Neural progenitor cell (in vitro differentiated cells): ENCODE measurements around the gene ZNF503. TPM values are rescaled to one million over a fixed set of nuclear protein-coding genes. Genes with fewer than 3 reads are reported as not detected.

Source experiments
- DNase-seq: peaks from one replicate; pipeline ENCODE4 v3.0.0-alpha.2; 2016; ENCODE audit warnings: low spot score
- H2AFZ ChIP-seq: fragments of 200-600 bp; sonication (generic); replicated peaks from 2 replicates; pipeline ENCODE4 v1.6.1; 2016; ENCODE audit warnings: antibody characterized with exemption
- H3F3A ChIP-seq: fragments of 200-600 bp; sonication (generic); 2 replicates; pipeline ENCODE4 v1.6.1; 2016; ENCODE audit warnings: antibody characterized with exemption, low read depth
- H3K27ac ChIP-seq: fragments of 200-600 bp; sonication (generic); 2 replicates; pipeline ENCODE4 v1.5.1; 2016; ENCODE audit warnings: mild to moderate bottlenecking
- H3K27me3 ChIP-seq: fragments of 200-600 bp; sonication (generic); 2 replicates; pipeline ENCODE4 v1.6.1; 2016; ENCODE audit warnings: mild to moderate bottlenecking, moderate library complexity
- H3K36me3 ChIP-seq: fragments of 200-600 bp; sonication (generic); 2 replicates; pipeline ENCODE4 v1.5.1; 2016
- H3K4me1 ChIP-seq: fragments of 200-600 bp; sonication (generic); 2 replicates; pipeline ENCODE4 v1.6.1; 2016; ENCODE audit warnings: mixed run types
- H3K4me2 ChIP-seq: fragments of 200-600 bp; sonication (generic); 2 replicates; pipeline ENCODE4 v1.6.1; 2016
- H3K4me3 ChIP-seq: fragments of 200-600 bp; sonication (generic); 2 replicates; pipeline ENCODE4 v1.5.1; 2016
- H3K79me2 ChIP-seq: fragments of 200-600 bp; sonication (generic); 2 replicates; pipeline ENCODE4 v1.6.1; 2016; ENCODE audit warnings: low read depth
- H3K9ac ChIP-seq: fragments of 200-600 bp; sonication (generic); 2 replicates; pipeline ENCODE4 v1.6.1; 2016
- H3K9me3 ChIP-seq: fragments of 200-600 bp; sonication (generic); 2 replicates; pipeline ENCODE4 v1.5.1; 2016; ENCODE audit warnings: low read depth
- H4K20me1 ChIP-seq: fragments of 200-600 bp; sonication (generic); 2 replicates; pipeline ENCODE4 v1.6.1; 2016; ENCODE audit warnings: low read depth
- H3K27ac Mint-ChIP-seq: 3 replicates; pipeline ENCODE4 v1.8.0; 2021; ENCODE audit warnings: mixed read lengths
- H3K27me3 Mint-ChIP-seq: 2 replicates; pipeline ENCODE4 v1.8.0; 2022; ENCODE audit warnings: low read depth, mild to moderate bottlenecking, inconsistent platforms, moderate library complexity, mixed read lengths; ENCODE audit not compliant: insufficient read depth
- H3K36me3 Mint-ChIP-seq: 3 replicates; pipeline ENCODE4 v1.8.0; 2021; ENCODE audit warnings: mixed read lengths
- H3K4me1 Mint-ChIP-seq: 3 replicates; pipeline ENCODE4 v1.8.0; 2021; ENCODE audit warnings: mixed read lengths
- H3K4me3 Mint-ChIP-seq: 3 replicates; pipeline ENCODE4 v1.8.0; 2021; ENCODE audit warnings: mild to moderate bottlenecking, moderate library complexity, mixed read lengths
- H3K9me3 Mint-ChIP-seq: 3 replicates; pipeline ENCODE4 v1.8.0; 2020; ENCODE audit warnings: mixed read lengths
- CTCF ChIP-seq: fragments of 200-600 bp; sonication (generic); IDR thresholded peaks from 2 replicates; pipeline ENCODE4 v1.5.1; 2017; ENCODE audit warnings: antibody characterized with exemption, mild to moderate bottlenecking
- EZH2 ChIP-seq: fragments of 200-600 bp; sonication (generic); IDR thresholded peaks from 2 replicates; pipeline ENCODE4 v1.6.1; 2017; ENCODE audit warnings: antibody characterized with exemption, mild to moderate bottlenecking, moderate library complexity
- EZH2phosphoT487 ChIP-seq: fragments of 200-600 bp; sonication (generic); IDR thresholded peaks from 2 replicates; pipeline ENCODE4 v1.6.1; 2017; ENCODE audit warnings: antibody characterized with exemption
- total RNA-seq: library from RNA; depleted of rRNA; stranded (reverse); fragments of >200 nt; gene quantifications from 2 replicates; pipeline ENCODE4 v1.2.3, GENCODE V29; 2015; ENCODE audit warnings: low replicate concordance

Gene ZNF503
- total RNA-seq, 1 donor from 2014 or later = 8.3 TPM

- H3K27me3 ChIP-seq = peaks cover 29% of the 10 kb centered on the region
- peaks cover 9% of the 10 kb centered on the region for H3K27me3 Mint-ChIP-seq
These were observed 39.6 kb upstream of the ZNF503 start for GRCh38 chr10:75441196-75441595.

GRCh38 chr10:75440271-75440793, 38.8 kb upstream of the ZNF503 start:
- peaks cover 6% of the 10 kb centered on the region for H3K4me1 ChIP-seq
- no peak overlapping the region for H3K27ac Mint-ChIP-seq
- H2AFZ ChIP-seq = no peak overlapping the region
- peaks cover 33% of the 10 kb centered on the region for H3K9me3 Mint-ChIP-seq
- no peak overlapping the region for H3K9ac ChIP-seq
- H3K27me3 Mint-ChIP-seq = peaks cover 9% of the 10 kb centered on the region
- H4K20me1 ChIP-seq = no peaks in the 10 kb centered on the region
- peaks cover 4% of the 10 kb centered on the region for H3F3A ChIP-seq
- no peak overlapping the region for H3K4me2 ChIP-seq
- peaks cover 1% of the 10 kb centered on the region for H3K36me3 Mint-ChIP-seq
- H3K79me2 ChIP-seq = no peaks in the 10 kb centered on the region
- peaks cover 6% of the 10 kb centered on the region for H3K9me3 ChIP-seq
- no peak overlapping the region for H3K4me3 ChIP-seq
- H3K27me3 ChIP-seq = peaks cover 38% of the 10 kb centered on the region
- H3K4me1 Mint-ChIP-seq = peaks cover 21% of the 10 kb centered on the region
- H3K36me3 ChIP-seq = no peaks in the 10 kb centered on the region
- H3K27ac ChIP-seq = no peak overlapping the region
- no peak for TF ChIP-seq EZH2phosphoT487
- no peak for TF ChIP-seq EZH2
- no peak for TF ChIP-seq CTCF
- no peak for DNase-seq
- H3K4me3 Mint-ChIP-seq = no peak overlapping the region

More at GRCh38 chr10:75441196-75441595, 39.6 kb upstream of the ZNF503 start:
- H3F3A ChIP-seq = no peaks in the 10 kb centered on the region
- no peak overlapping the region for H3K4me3 ChIP-seq
- Mint-ChIP-seq H3K9me3 (peaks cover 41% of the 10 kb centered on the region), H3K27ac (no peak overlapping the region), H3K36me3 (peaks cover 1% of the 10 kb centered on the region), H3K4me3 (no peak overlapping the region), H3K4me1 (peaks cover 14% of the 10 kb centered on the region)
- no peaks in the 10 kb centered on the region for H3K36me3 ChIP-seq
- no peak for DNase-seq
- no peaks in the 10 kb centered on the region for H4K20me1 ChIP-seq
- no peak overlapping the region for H3K9ac ChIP-seq
- TF ChIP-seq CTCF (no peak), EZH2phosphoT487 (no peak), EZH2 (no peak)
- no peaks in the 10 kb centered on the region for H3K4me1 ChIP-seq
- no peak overlapping the region for H2AFZ ChIP-seq
- no peak overlapping the region for H3K4me2 ChIP-seq
- peaks cover 6% of the 10 kb centered on the region for H3K9me3 ChIP-seq
- no peak overlapping the region for H3K27ac ChIP-seq
- no peaks in the 10 kb centered on the region for H3K79me2 ChIP-seq

GRCh38 chr10:75439811-75440210, 38.2 kb upstream of the ZNF503 start:
- no peak overlapping the region for H3K27ac ChIP-seq
- no peak overlapping the region for H3K27ac Mint-ChIP-seq
- no peak overlapping the region for H3K4me3 ChIP-seq
- H3K4me1 ChIP-seq = peaks cover 11% of the 10 kb centered on the region
- H3K9ac ChIP-seq = no peak overlapping the region
- H3K27me3 ChIP-seq = peaks cover 43% of the 10 kb centered on the region
- peaks cover 7% of the 10 kb centered on the region for H3K27me3 Mint-ChIP-seq
- peaks cover 8% of the 10 kb centered on the region for H3F3A ChIP-seq
- H4K20me1 ChIP-seq = no peaks in the 10 kb centered on the region
- no peak overlapping the region for H2AFZ ChIP-seq
- H3K9me3 ChIP-seq = peaks cover 6% of the 10 kb centered on the region
- H3K36me3 Mint-ChIP-seq = peaks cover 1% of the 10 kb centered on the region
- no peak overlapping the region for H3K4me3 Mint-ChIP-seq
- TF ChIP-seq EZH2 (no peak), EZH2phosphoT487 (no peak), CTCF (no peak)
- no peak overlapping the region for H3K4me2 ChIP-seq
- H3K36me3 ChIP-seq = no peaks in the 10 kb centered on the region
- DNase-seq = no peak
- peaks cover 26% of the 10 kb centered on the region for H3K4me1 Mint-ChIP-seq
- peaks cover 31% of the 10 kb centered on the region for H3K9me3 Mint-ChIP-seq
- H3K79me2 ChIP-seq = no peaks in the 10 kb centered on the region
